GM11168 (cell line): ENCODE results near the gene PAXX.

Experiments used
- in situ Hi-C: fragments of 300-500 bp; cut with MboI; formaldehyde crosslinking; loops from one replicate; pipeline ENCODE4 v1.12.0; 2022; ENCODE audit warnings: low sequenced_read_pairs; ENCODE audit not compliant: unreplicated experiment

Gene PAXX

GRCh38 chr9:136964833-136965422 is 27.3 kb upstream of the PAXX start:
- in situ Hi-C loops: no loop called here

- in situ Hi-C loops: no loop called here
Measured at GRCh38 chr9:136965771-136966484, 26.3 kb upstream of the PAXX start.

GRCh38 chr9:136968333-136969127 is 23.7 kb upstream of the PAXX start:
- in situ Hi-C loops: no loop called here

- in situ Hi-C loops: no loop called here
Measured at GRCh38 chr9:136969150-136969549, 23.1 kb upstream of the PAXX start.

- in situ Hi-C loops: no loop called here
Measured at GRCh38 chr9:136969774-136970173, 22.4 kb upstream of the PAXX start.

GRCh38 chr9:136970361-136970760 is 21.9 kb upstream of the PAXX start:
- in situ Hi-C loops: no loop called here

GRCh38 chr9:136971746-136972145 is 20.5 kb upstream of the PAXX start:
- in situ Hi-C loops: no loop called here

- in situ Hi-C loops: no loop called here
Measured at GRCh38 chr9:136972335-136972734, 19.9 kb upstream of the PAXX start.

GRCh38 chr9:136972743-136973142 is 19.5 kb upstream of the PAXX start:
- in situ Hi-C loops: no loop called here

- in situ Hi-C loops: no loop called here
Measured at GRCh38 chr9:136973618-136974617, 18.3 kb upstream of the PAXX start.

GRCh38 chr9:136974817-136975535 is 17.2 kb upstream of the PAXX start:
- in situ Hi-C loops: no loop called here

- in situ Hi-C loops: no loop called here
Measured at GRCh38 chr9:136975644-136976043, 16.6 kb upstream of the PAXX start.

GRCh38 chr9:136977223-136977622 is 15.0 kb upstream of the PAXX start, which contains the start of gene PTGDS:
PTGDS (plus strand) TSS chr9:136977504; CDS start chr9:136977579, 75 bp downstream.
- in situ Hi-C loops: no loop called here

GRCh38 chr9:136977649-136978072 is 14.6 kb upstream of the PAXX start:
- in situ Hi-C loops: no loop called here

- in situ Hi-C loops: no loop called here
Measured at GRCh38 chr9:136978073-136978864, 14.0 kb upstream of the PAXX start.

- in situ Hi-C loops: no loop called here
Measured at GRCh38 chr9:136978865-136979544, 13.2 kb upstream of the PAXX start.

GRCh38 chr9:136979769-136980587 is 12.2 kb upstream of the PAXX start:
- in situ Hi-C loops: no loop called here
